HFF-Myc (cell line): ENCODE results near the gene ADAMTSL1.

ENCODE experiments used
- DNase-seq: peaks from one replicate; pipeline ENCODE4 v3.0.0-alpha.2; 2011; ENCODE audit warnings: low read depth; ENCODE audit errors: extremely low read depth
- H3K4me3 ChIP-seq: replicated peaks from 2 replicates; pipeline ENCODE4 v1.5.1; 2011; ENCODE audit warnings: low read depth, mild to moderate bottlenecking, control low read depth, low read length
- CTCF ChIP-seq: IDR thresholded peaks from 2 replicates; pipeline ENCODE4 v1.5.1; 2012; ENCODE audit warnings: mild to moderate bottlenecking, low read depth, low read length, control low read depth; ENCODE audit errors: missing control alignments

Gene ADAMTSL1

GRCh38 chr9:18672706-18673105, 198.8 kb downstream of the ADAMTSL1 start:
- DNase-seq, result no peak
- TF ChIP-seq CTCF, result no peak
- H3K4me3 ChIP-seq, result no peak overlapping the region

- no peak for TF ChIP-seq CTCF
Observed at GRCh38 chr9:18673179-18673578, 199.2 kb downstream of the ADAMTSL1 start.

GRCh38 chr9:18675332-18675731, 201.4 kb downstream of the ADAMTSL1 start:
- no peak overlapping the region for H3K4me3 ChIP-seq
- no peak for DNase-seq
- no peak for TF ChIP-seq CTCF

More at GRCh38 chr9:18673179-18673578, 199.2 kb downstream of the ADAMTSL1 start:
- DNase-seq, result no peak
- no peak overlapping the region for H3K4me3 ChIP-seq

- no peak for TF ChIP-seq CTCF
- no peak for DNase-seq
- no peak overlapping the region for H3K4me3 ChIP-seq
Observed at GRCh38 chr9:18675973-18676372, 202.0 kb downstream of the ADAMTSL1 start.

- no peak for DNase-seq
- no peak for TF ChIP-seq CTCF
- H3K4me3 ChIP-seq, result no peak overlapping the region
Observed at GRCh38 chr9:18676525-18676924, 202.6 kb downstream of the ADAMTSL1 start.

- DNase-seq, result no peak
- H3K4me3 ChIP-seq, result no peak overlapping the region
- TF ChIP-seq CTCF, result no peak
Observed at GRCh38 chr9:18678821-18679590, 205.1 kb downstream of the ADAMTSL1 start.

- no peak for DNase-seq
- H3K4me3 ChIP-seq, result no peak overlapping the region
- no peak for TF ChIP-seq CTCF
Observed at GRCh38 chr9:18682907-18683306, 209.0 kb downstream of the ADAMTSL1 start.
